ENCODE results near the gene TMTC1.

Gene TMTC1

DNA sequence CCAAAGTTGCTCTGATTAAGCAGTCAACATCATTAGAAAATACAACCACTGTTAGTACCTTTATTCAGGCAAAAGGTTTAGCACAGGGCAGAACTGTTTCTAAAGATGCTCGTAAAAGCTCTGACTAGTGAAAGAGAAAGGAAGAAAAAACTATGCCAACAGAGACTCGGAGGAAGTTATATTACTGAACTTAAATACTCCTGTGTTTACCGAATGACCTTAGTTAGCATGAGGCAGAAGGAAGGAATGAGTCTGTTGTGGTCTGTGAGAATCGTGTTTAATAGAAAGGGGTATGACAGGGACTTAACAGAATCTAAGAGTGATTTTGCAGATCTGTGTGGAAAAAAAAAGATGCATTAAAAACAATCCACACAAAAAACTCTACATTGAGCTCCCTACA is 202.1 kb downstream of the TMTC1 start:
- no peak for TF ChIP-seq ISL1 (CRISPR knock-in tag; IDR thresholded peaks at IDR 0.05)
- no peak for TF ChIP-seq SNAI2 (CRISPR knock-in tag; IDR thresholded peaks at IDR 0.05)
- no peak for TF ChIP-seq ZNF8 (CRISPR knock-in tag; IDR thresholded peaks at IDR 0.05)
- TF ChIP-seq OSR1 (CRISPR knock-in tag; IDR thresholded peaks at IDR 0.05) = no peak
- no peak for TF ChIP-seq ZFP3 (CRISPR knock-in tag; IDR thresholded peaks at IDR 0.05)
- TF ChIP-seq, protein P1, sequence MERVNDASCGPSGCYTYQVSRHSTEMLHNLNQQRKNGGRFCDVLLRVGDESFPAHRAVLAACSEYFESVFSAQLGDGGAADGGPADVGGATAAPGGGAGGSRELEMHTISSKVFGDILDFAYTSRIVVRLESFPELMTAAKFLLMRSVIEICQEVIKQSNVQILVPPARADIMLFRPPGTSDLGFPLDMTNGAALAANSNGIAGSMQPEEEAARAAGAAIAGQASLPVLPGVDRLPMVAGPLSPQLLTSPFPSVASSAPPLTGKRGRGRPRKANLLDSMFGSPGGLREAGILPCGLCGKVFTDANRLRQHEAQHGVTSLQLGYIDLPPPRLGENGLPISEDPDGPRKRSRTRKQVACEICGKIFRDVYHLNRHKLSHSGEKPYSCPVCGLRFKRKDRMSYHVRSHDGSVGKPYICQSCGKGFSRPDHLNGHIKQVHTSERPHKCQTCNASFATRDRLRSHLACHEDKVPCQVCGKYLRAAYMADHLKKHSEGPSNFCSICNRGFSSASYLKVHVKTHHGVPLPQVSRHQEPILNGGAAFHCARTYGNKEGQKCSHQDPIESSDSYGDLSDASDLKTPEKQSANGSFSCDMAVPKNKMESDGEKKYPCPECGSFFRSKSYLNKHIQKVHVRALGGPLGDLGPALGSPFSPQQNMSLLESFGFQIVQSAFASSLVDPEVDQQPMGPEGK (CRISPR knock-in tag; IDR thresholded peaks at IDR 0.05; ENCODE audit: borderline replicate concordance) = no peak
- TF ChIP-seq, protein P2, sequence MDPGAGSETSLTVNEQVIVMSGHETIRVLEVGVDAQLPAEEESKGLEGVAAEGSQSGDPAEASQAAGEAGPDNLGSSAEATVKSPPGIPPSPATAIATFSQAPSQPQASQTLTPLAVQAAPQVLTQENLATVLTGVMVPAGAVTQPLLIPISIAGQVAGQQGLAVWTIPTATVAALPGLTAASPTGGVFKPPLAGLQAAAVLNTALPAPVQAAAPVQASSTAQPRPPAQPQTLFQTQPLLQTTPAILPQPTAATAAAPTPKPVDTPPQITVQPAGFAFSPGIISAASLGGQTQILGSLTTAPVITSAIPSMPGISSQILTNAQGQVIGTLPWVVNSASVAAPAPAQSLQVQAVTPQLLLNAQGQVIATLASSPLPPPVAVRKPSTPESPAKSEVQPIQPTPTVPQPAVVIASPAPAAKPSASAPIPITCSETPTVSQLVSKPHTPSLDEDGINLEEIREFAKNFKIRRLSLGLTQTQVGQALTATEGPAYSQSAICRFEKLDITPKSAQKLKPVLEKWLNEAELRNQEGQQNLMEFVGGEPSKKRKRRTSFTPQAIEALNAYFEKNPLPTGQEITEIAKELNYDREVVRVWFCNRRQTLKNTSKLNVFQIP (CRISPR knock-in tag; IDR thresholded peaks at IDR 0.05; ENCODE audit: borderline replicate concordance, low read depth) = no peak
- TF ChIP-seq ESRRG (CRISPR knock-in tag; IDR thresholded peaks at IDR 0.05) = no peak
- TF ChIP-seq GLIS3 (CRISPR knock-in tag; IDR thresholded peaks at IDR 0.05) = no peak
- no peak for TF ChIP-seq TOX (CRISPR knock-in tag; IDR thresholded peaks at IDR 0.05; ENCODE audit: borderline replicate concordance)
- TF ChIP-seq ZNF70 (CRISPR knock-in tag; IDR thresholded peaks at IDR 0.05) = no peak
- TF ChIP-seq, protein P3, sequence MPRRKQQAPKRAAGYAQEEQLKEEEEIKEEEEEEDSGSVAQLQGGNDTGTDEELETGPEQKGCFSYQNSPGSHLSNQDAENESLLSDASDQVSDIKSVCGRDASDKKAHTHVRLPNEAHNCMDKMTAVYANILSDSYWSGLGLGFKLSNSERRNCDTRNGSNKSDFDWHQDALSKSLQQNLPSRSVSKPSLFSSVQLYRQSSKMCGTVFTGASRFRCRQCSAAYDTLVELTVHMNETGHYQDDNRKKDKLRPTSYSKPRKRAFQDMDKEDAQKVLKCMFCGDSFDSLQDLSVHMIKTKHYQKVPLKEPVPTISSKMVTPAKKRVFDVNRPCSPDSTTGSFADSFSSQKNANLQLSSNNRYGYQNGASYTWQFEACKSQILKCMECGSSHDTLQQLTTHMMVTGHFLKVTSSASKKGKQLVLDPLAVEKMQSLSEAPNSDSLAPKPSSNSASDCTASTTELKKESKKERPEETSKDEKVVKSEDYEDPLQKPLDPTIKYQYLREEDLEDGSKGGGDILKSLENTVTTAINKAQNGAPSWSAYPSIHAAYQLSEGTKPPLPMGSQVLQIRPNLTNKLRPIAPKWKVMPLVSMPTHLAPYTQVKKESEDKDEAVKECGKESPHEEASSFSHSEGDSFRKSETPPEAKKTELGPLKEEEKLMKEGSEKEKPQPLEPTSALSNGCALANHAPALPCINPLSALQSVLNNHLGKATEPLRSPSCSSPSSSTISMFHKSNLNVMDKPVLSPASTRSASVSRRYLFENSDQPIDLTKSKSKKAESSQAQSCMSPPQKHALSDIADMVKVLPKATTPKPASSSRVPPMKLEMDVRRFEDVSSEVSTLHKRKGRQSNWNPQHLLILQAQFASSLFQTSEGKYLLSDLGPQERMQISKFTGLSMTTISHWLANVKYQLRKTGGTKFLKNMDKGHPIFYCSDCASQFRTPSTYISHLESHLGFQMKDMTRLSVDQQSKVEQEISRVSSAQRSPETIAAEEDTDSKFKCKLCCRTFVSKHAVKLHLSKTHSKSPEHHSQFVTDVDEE (CRISPR knock-in tag; IDR thresholded peaks at IDR 0.05) = no peak
- no peak for TF ChIP-seq CSRNP3 (CRISPR knock-in tag; IDR thresholded peaks at IDR 0.05)
- no peak for TF ChIP-seq PPARA (CRISPR knock-in tag; IDR thresholded peaks at IDR 0.05; ENCODE audit: borderline replicate concordance)
- no peak for TF ChIP-seq CSDC2 (CRISPR knock-in tag; IDR thresholded peaks at IDR 0.05)
- no peak for TF ChIP-seq CREB5 (CRISPR knock-in tag; IDR thresholded peaks at IDR 0.05; ENCODE audit: low read depth)
- TF ChIP-seq TCF4 (CRISPR knock-in tag; IDR thresholded peaks at IDR 0.05; ENCODE audit: borderline replicate concordance) = no peak
- no peak for TF ChIP-seq ZNF565 (CRISPR knock-in tag; conservative IDR thresholded peaks at IDR 0.05; ENCODE audit: low read depth)
- no peak for TF ChIP-seq ARNTL (CRISPR knock-in tag; IDR thresholded peaks at IDR 0.05; ENCODE audit: borderline replicate concordance, low read depth)
- no peak for ATAC-seq

DNA sequence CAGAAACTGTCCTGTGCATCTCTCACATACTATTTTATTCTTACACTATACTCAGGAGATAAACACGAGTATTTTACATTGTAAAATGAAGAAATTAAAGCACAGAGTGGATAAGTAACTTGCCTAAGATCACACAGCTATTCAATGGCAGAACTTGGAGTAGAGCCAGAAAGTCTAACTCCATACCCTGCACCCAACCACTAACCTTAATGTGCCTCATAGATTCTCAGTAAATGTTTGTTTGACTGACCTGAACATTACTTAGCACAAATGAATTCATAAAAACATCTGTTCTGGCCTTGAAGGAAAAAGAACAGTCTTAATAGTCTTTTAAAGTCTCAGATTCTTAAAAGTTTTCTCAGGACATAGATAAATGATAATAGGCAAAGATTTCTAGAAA is 202.8 kb downstream of the TMTC1 start:
- TF ChIP-seq ZNF565 (CRISPR knock-in tag; conservative IDR thresholded peaks at IDR 0.05; ENCODE audit: low read depth) (no peak), RARB (CRISPR knock-in tag; IDR thresholded peaks at IDR 0.05) (no peak), CSRNP3 (CRISPR knock-in tag; IDR thresholded peaks at IDR 0.05) (no peak), CSDC2 (CRISPR knock-in tag; IDR thresholded peaks at IDR 0.05) (no peak), TOX (CRISPR knock-in tag; IDR thresholded peaks at IDR 0.05; ENCODE audit: borderline replicate concordance) (no peak), ISL1 (CRISPR knock-in tag; IDR thresholded peaks at IDR 0.05) (no peak), TCF4 (CRISPR knock-in tag; IDR thresholded peaks at IDR 0.05; ENCODE audit: borderline replicate concordance) (no peak), ESRRG (CRISPR knock-in tag; IDR thresholded peaks at IDR 0.05) (no peak), BACH2 (CRISPR knock-in tag; IDR thresholded peaks at IDR 0.05; ENCODE audit: borderline replicate concordance) (no peak), SNAI2 (CRISPR knock-in tag; IDR thresholded peaks at IDR 0.05) (no peak), ZC3H10 (CRISPR knock-in tag; IDR thresholded peaks at IDR 0.05) (no peak), ZNF70 (CRISPR knock-in tag; IDR thresholded peaks at IDR 0.05) (no peak), ZFP30 (CRISPR knock-in tag; IDR thresholded peaks at IDR 0.05) (no peak), PPARA (CRISPR knock-in tag; IDR thresholded peaks at IDR 0.05; ENCODE audit: borderline replicate concordance) (no peak), ZFP3 (CRISPR knock-in tag; IDR thresholded peaks at IDR 0.05) (no peak)
- TF ChIP-seq, protein P1 (CRISPR knock-in tag; IDR thresholded peaks at IDR 0.05; ENCODE audit: borderline replicate concordance) = no peak
- TF ChIP-seq, protein P3 (CRISPR knock-in tag; IDR thresholded peaks at IDR 0.05) = no peak
- ATAC-seq = no peak
